HepG2 (cell line): ENCODE results near the gene VDAC1. TPM values are rescaled to one million over a fixed set of nuclear protein-coding genes. Genes with fewer than 3 reads are reported as not detected.

Source experiments
- BRD4 ChIP-seq: sonication (generic); formaldehyde crosslinking; IDR thresholded peaks from 2 replicates; pipeline ENCODE4 v1.4.0; 2020; ENCODE audit warnings: missing genetic modification reagents
- CREM ChIP-seq, 2 experiments: sonication (generic) in 1 of 2; formaldehyde crosslinking in 1 of 2; IDR thresholded peaks; 2 replicates each; pipeline versions ENCODE4 v1.4.0 to v1.6.1; 2016 to 2020; ENCODE audit warnings: antibody characterized with exemption in 1 of 2, mild to moderate bottlenecking in 1 of 2, missing genetic modification reagents in 1 of 2
- DZIP1 ChIP-seq: sonication (generic); formaldehyde crosslinking; IDR thresholded peaks from 2 replicates; pipeline ENCODE4 v1.5.0; 2020; ENCODE audit warnings: mild to moderate bottlenecking, missing genetic modification reagents
- EZH2 ChIP-seq: conservative IDR thresholded peaks from 2 replicates; pipeline ENCODE4 v1.6.1; 2012; ENCODE audit warnings: mild to moderate bottlenecking, low read depth, low read length, moderate library complexity
- HOXA9 ChIP-seq: sonication (generic); formaldehyde crosslinking; IDR thresholded peaks from 2 replicates; pipeline ENCODE4 v1.8.1; 2022; ENCODE audit warnings: missing genetic modification reagents, mild to moderate bottlenecking, moderate library complexity, borderline replicate concordance
- IRF2 ChIP-seq: IDR thresholded peaks from 2 replicates; pipeline ENCODE4 v1.6.1; 2018; ENCODE audit warnings: missing genetic modification reagents, missing compliant biosample characterization
- KDM5A ChIP-seq: fragments of 200-600 bp; sonication (generic); IDR thresholded peaks from 2 replicates; pipeline ENCODE4 v1.7.0; 2018; ENCODE audit warnings: antibody characterized with exemption, mild to moderate bottlenecking, low read length, borderline replicate concordance
- MNT ChIP-seq: fragments of 450-650 bp; IDR thresholded peaks from 2 replicates; pipeline ENCODE4 v1.6.1; 2016
- RBFOX2 ChIP-seq: fragments of 200-400 bp; formaldehyde crosslinking; IDR thresholded peaks from 2 replicates; pipeline ENCODE4 v1.6.1; 2017; ENCODE audit warnings: low read depth, mild to moderate bottlenecking, low read length
- TFDP1 ChIP-seq: IDR thresholded peaks from 2 replicates; pipeline ENCODE4 v1.6.1; 2016; ENCODE audit warnings: missing compliant biosample characterization, missing genetic modification reagents, borderline replicate concordance
- XRCC5 ChIP-seq: fragments of 200-400 bp; formaldehyde crosslinking; optimal IDR thresholded peaks from 2 replicates; pipeline ENCODE3; 2017; ENCODE audit warnings: mild to moderate bottlenecking, low read length
- ZBTB21 ChIP-seq: sonication (generic); formaldehyde crosslinking; IDR thresholded peaks from 2 replicates; pipeline ENCODE4 v1.4.0; 2020; ENCODE audit warnings: missing genetic modification reagents
- ZMYM4 ChIP-seq: sonication (generic); formaldehyde crosslinking; IDR thresholded peaks from 2 replicates; pipeline ENCODE4 v1.8.1; 2023; ENCODE audit warnings: mild to moderate bottlenecking, missing genetic modification reagents
- ZNF180 ChIP-seq: sonication (generic); formaldehyde crosslinking; IDR thresholded peaks from 2 replicates; pipeline ENCODE4 v1.4.0; 2020; ENCODE audit warnings: low read depth, missing genetic modification reagents, borderline replicate concordance
- ZNF24 ChIP-seq: fragments of 450-650 bp; IDR thresholded peaks from 2 replicates; pipeline ENCODE4 v1.6.1; 2017; ENCODE audit warnings: antibody characterized with exemption, mild to moderate bottlenecking
- ZNF503 ChIP-seq: sonication (generic); formaldehyde crosslinking; IDR thresholded peaks from 2 replicates; pipeline ENCODE4 v1.4.0; 2020; ENCODE audit warnings: missing genetic modification reagents
- ZSCAN12 ChIP-seq: sonication (generic); formaldehyde crosslinking; IDR thresholded peaks from 2 replicates; pipeline ENCODE4 v1.9.0; 2021; ENCODE audit warnings: mild to moderate bottlenecking, missing genetic modification reagents
- ZSCAN25 ChIP-seq: sonication (generic); formaldehyde crosslinking; IDR thresholded peaks from 2 replicates; pipeline ENCODE4 v1.8.0; 2022; ENCODE audit warnings: mild to moderate bottlenecking, missing genetic modification reagents
- ZSCAN9 ChIP-seq: IDR thresholded peaks from 2 replicates; pipeline ENCODE4 v1.6.1; 2016; ENCODE audit warnings: borderline replicate concordance
- ZUFSP ChIP-seq: sonication (generic); formaldehyde crosslinking; IDR thresholded peaks from 2 replicates; pipeline ENCODE4 v1.9.0; 2021; ENCODE audit warnings: missing genetic modification reagents, mild to moderate bottlenecking, borderline replicate concordance
- polyA plus RNA-seq, 8 experiments: library from polyadenylated mRNA; depleted of rRNA in 3 of 8; stranded (reverse) in 7 of 8; unstranded in 1 of 8; fragments of >200 nt; fragmentation: Illumina TruSeq in 4 of 8; extraction: Trizol in 4 of 8; gene quantifications; 2 replicates each; pipeline versions ENCODE4 v1.2.1 to v1.2.3, GENCODE V29; 2011 to 2016; ENCODE audit warnings: low read depth in 4 of 8, missing spikeins in 1 of 8, mixed read lengths in 1 of 8; ENCODE audit not compliant: insufficient read depth in 1 of 8
- total RNA-seq, 5 experiments: library from RNA; depleted of rRNA; stranded (reverse); fragments of >200 nt; fragmentation: Illumina TruSeq; extraction: Trizol; gene quantifications; 2 replicates each; pipeline ENCODE4 v1.2.3, GENCODE V29; 2016; ENCODE audit warnings: low read depth in 1 of 5

VDAC1 gene
- total and polyA plus RNA-seq, 2 of the 13 experiments (the other 11 are each of a cell fraction or from before 2014, with no cell fraction given): 112 to 380 TPM

- TF ChIP-seq RBFOX2: peak; percentile 93
- TF ChIP-seq ZSCAN25 (CRISPR knock-in tag): no peak
- TF ChIP-seq KDM5A: no peak
- no peak for TF ChIP-seq ZUFSP (CRISPR knock-in tag)
- TF ChIP-seq ZNF180: no peak
- TF ChIP-seq HOXA9: peak; percentile 86; the same call in 1 of the 2 replicates
- TF ChIP-seq ZSCAN9 (CRISPR knock-in tag): no peak; the same call in 1 of the 2 replicates
- peak; percentile 68 for TF ChIP-seq ZNF503 (CRISPR knock-in tag)
- no peak for TF ChIP-seq EZH2
- no peak for TF ChIP-seq ZNF24
- no peak for TF ChIP-seq ZMYM4
- TF ChIP-seq DZIP1 (CRISPR knock-in tag): no peak
- TF ChIP-seq IRF2: no peak
- TF ChIP-seq MNT: no peak
- TF ChIP-seq ZBTB21: 0 out of 2 replicates have a peak, but pooled peaks have one; percentile 25
- no peak for TF ChIP-seq ZSCAN12
- no peak for TF ChIP-seq CREM (IDR thresholded peaks at IDR 0.05)
- TF ChIP-seq CREM (CRISPR knock-in tag; IDR thresholded peaks at IDR 0.05): no peak
- TF ChIP-seq BRD4: peak; percentile 79; the same call in 1 of the 2 replicates
- 0 out of 2 replicates have a peak, but pooled peaks have one; percentile 16 for TF ChIP-seq TFDP1 (CRISPR knock-in tag)
- TF ChIP-seq XRCC5: no peak
Measured at GRCh38 chr5:134004626-134005416, at the start of gene VDAC1 (continued).
